Cerebellar nuclear complex (tissue), 1 donor: ENCODE data around the gene HABP4.

Source experiments
- DNase-seq, 2 experiments: peaks; one replicate each; lab custom pipeline; 2025; lab: John Stamatoyannopoulos, UW

HABP4 gene

GRCh38 chr9:96478829-96479371 lies 28.9 kb downstream of the HABP4 start:
- DNase-seq, result no peak

GRCh38 chr9:96480736-96481135 lies 30.8 kb downstream of the HABP4 start:
- no peak for DNase-seq

- DNase-seq, result no peak
Observed at GRCh38 chr9:96482476-96482875, 32.5 kb downstream of the HABP4 start.

- no peak for DNase-seq
Observed at GRCh38 chr9:96483197-96483596, 33.2 kb downstream of the HABP4 start.

GRCh38 chr9:96483733-96484390 lies 33.9 kb downstream of the HABP4 start:
- DNase-seq, result no peak

- no peak for DNase-seq
Observed at GRCh38 chr9:96484521-96484931, 34.6 kb downstream of the HABP4 start.

GRCh38 chr9:96485280-96485679 lies 35.3 kb downstream of the HABP4 start:
- DNase-seq, result no peak

GRCh38 chr9:96486386-96487028 lies 36.5 kb downstream of the HABP4 start:
- no peak for DNase-seq

GRCh38 chr9:96487029-96487396 lies 37.0 kb downstream of the HABP4 start:
- no peak for DNase-seq

GRCh38 chr9:96487949-96488348 lies 38.0 kb downstream of the HABP4 start:
- DNase-seq, result no peak

- DNase-seq, result no peak
Observed at GRCh38 chr9:96489482-96489979, 39.6 kb downstream of the HABP4 start.

GRCh38 chr9:96490534-96491078 lies 40.6 kb downstream of the HABP4 start:
- no peak for DNase-seq

GRCh38 chr9:96491079-96491879 lies 41.3 kb downstream of the HABP4 start:
- DNase-seq, result no peak

GRCh38 chr9:96491880-96492525 lies 42.0 kb downstream of the HABP4 start:
- DNase-seq, result no peak

GRCh38 chr9:96492993-96493531 lies 43.1 kb downstream of the HABP4 start:
- DNase-seq, result no peak

GRCh38 chr9:96493757-96494156 lies 43.8 kb downstream of the HABP4 start:
- DNase-seq, result no peak

- DNase-seq, result no peak
Observed at GRCh38 chr9:96494215-96494800, 44.3 kb downstream of the HABP4 start.

GRCh38 chr9:96495341-96495740 lies 45.4 kb downstream of the HABP4 start:
- no peak for DNase-seq

GRCh38 chr9:96496368-96497116 lies 46.6 kb downstream of the HABP4 start:
- no peak for DNase-seq

- no peak for DNase-seq
Observed at GRCh38 chr9:96497117-96497399, 47.1 kb downstream of the HABP4 start.

GRCh38 chr9:96498796-96499195 lies 48.8 kb downstream of the HABP4 start:
- no peak for DNase-seq
